HEK293T (cell line): ENCODE results near the gene SLC39A8.
"Not testable (repeated sequence)": the region's sequence is repeated elsewhere in the genome, so short reads cannot be mapped to it uniquely, and the experiment has no call there.

ENCODE experiments used
- CTCF ChIA-PET: fragments of 350-600 bp; formaldehyde crosslinking; extraction: SDS; loops from one replicate; lab custom pipeline; 2021; ENCODE audit warnings: antibody characterized with exemption, inconsistent platforms; lab: Yijun Ruan, JAX
- POLR2A ChIA-PET: fragments of 350-600 bp; formaldehyde crosslinking; extraction: SDS; loops from one replicate; lab custom pipeline; 2020; ENCODE audit warnings: antibody characterized with exemption, inconsistent platforms; lab: Yijun Ruan, JAX
- DNase-seq: peaks from one replicate; pipeline ENCODE4 v3.0.0; 2012; ENCODE audit warnings: mixed read lengths; ENCODE audit errors: extremely low spot score
- ARNT ChIP-seq: fragments of 450-650 bp; IDR thresholded peaks from 2 replicates; pipeline ENCODE4 v1.6.1; 2017; ENCODE audit warnings: mild to moderate bottlenecking
- BHLHE40 ChIP-seq: fragments of 450-650 bp; IDR thresholded peaks from 2 replicates; pipeline ENCODE4 v1.6.1; 2016; ENCODE audit warnings: mild to moderate bottlenecking, moderate library complexity, borderline replicate concordance
- CTBP1 ChIP-seq: fragments of 450-650 bp; IDR thresholded peaks from 2 replicates; pipeline ENCODE4 v1.6.1; 2016; ENCODE audit warnings: borderline replicate concordance
- ELF4 ChIP-seq: fragments of 450-650 bp; IDR thresholded peaks from 2 replicates; pipeline ENCODE4 v1.6.1; 2017; ENCODE audit warnings: antibody characterized with exemption
- FOXA1 ChIP-seq: fragments of 450-650 bp; IDR thresholded peaks from 2 replicates; pipeline ENCODE4 v1.6.1; 2016; ENCODE audit warnings: mild to moderate bottlenecking
- FOXK2 ChIP-seq: fragments of 450-650 bp; IDR thresholded peaks from 2 replicates; pipeline ENCODE4 v1.6.1; 2016; ENCODE audit warnings: mild to moderate bottlenecking
- FOXM1 ChIP-seq: fragments of 450-650 bp; IDR thresholded peaks from 2 replicates; pipeline ENCODE4 v1.6.1; 2017; ENCODE audit warnings: mild to moderate bottlenecking, borderline replicate concordance
- HDGF ChIP-seq: fragments of 450-650 bp; IDR thresholded peaks from 2 replicates; pipeline ENCODE4 v1.6.1; 2017; ENCODE audit warnings: antibody characterized with exemption, borderline replicate concordance
- L3MBTL2 ChIP-seq: fragments of 450-650 bp; conservative IDR thresholded peaks from 2 replicates; pipeline ENCODE4 v1.6.1; 2016; ENCODE audit warnings: mild to moderate bottlenecking
- LEF1 ChIP-seq: fragments of 450-650 bp; IDR thresholded peaks from 2 replicates; pipeline ENCODE4 v1.6.1; 2017; ENCODE audit warnings: mild to moderate bottlenecking, borderline replicate concordance
- NFRKB ChIP-seq: fragments of 450-650 bp; IDR thresholded peaks from 2 replicates; pipeline ENCODE4 v1.6.1; 2016; ENCODE audit warnings: mild to moderate bottlenecking, moderate library complexity
- PKNOX1 ChIP-seq: fragments of 450-650 bp; IDR thresholded peaks from 2 replicates; pipeline ENCODE4 v1.6.1; 2016
- SP1 ChIP-seq: fragments of 450-650 bp; IDR thresholded peaks from 2 replicates; pipeline ENCODE4 v1.6.1; 2017
- SUZ12 ChIP-seq: fragments of 450-650 bp; IDR thresholded peaks from 2 replicates; pipeline ENCODE4 v1.6.1; 2016; ENCODE audit warnings: mild to moderate bottlenecking
- TARDBP ChIP-seq: fragments of 450-650 bp; IDR thresholded peaks from 2 replicates; pipeline ENCODE4 v1.6.1; 2016
- ZNF384 ChIP-seq: fragments of 450-650 bp; IDR thresholded peaks from 2 replicates; pipeline ENCODE4 v1.6.1; 2016

SLC39A8 gene

GRCh38 chr4:102250341-102250740, 94.9 kb downstream of the SLC39A8 start:
- CTCF ChIA-PET = no interaction called here

GRCh38 chr4:102247041-102247440, 98.2 kb downstream of the SLC39A8 start:
- CTCF ChIA-PET = no interaction called here

More at GRCh38 chr4:102250341-102250740, 94.9 kb downstream of the SLC39A8 start:
- no peak for DNase-seq
- TF ChIP-seq SP1 (no peak), L3MBTL2 (no peak)
- POLR2A ChIA-PET = no interaction called here

GRCh38 chr4:102246416-102246815, 98.9 kb downstream of the SLC39A8 start:
- no peak for DNase-seq
- ChIA-PET CTCF (no interaction called here), POLR2A (no interaction called here)
- TF ChIP-seq ARNT (no peak), SP1 (no peak), BHLHE40 (no peak), FOXA1 (no peak), L3MBTL2 (no peak)

More at GRCh38 chr4:102247041-102247440, 98.2 kb downstream of the SLC39A8 start:
- no peak for DNase-seq
- POLR2A ChIA-PET = no interaction called here
- no peak for TF ChIP-seq LEF1
- no peak for TF ChIP-seq FOXM1

GRCh38 chr4:102244878-102245535, 100.3 kb downstream of the SLC39A8 start:
- TF ChIP-seq SUZ12 = no peak
- TF ChIP-seq L3MBTL2 = no peak
- no peak for TF ChIP-seq PKNOX1
- TF ChIP-seq FOXK2 = no peak
- no peak for TF ChIP-seq NFRKB
- TF ChIP-seq SP1 = no peak
- TF ChIP-seq HDGF = no peak
- TF ChIP-seq ARNT = no peak
- TF ChIP-seq FOXM1 = no peak
- no peak for TF ChIP-seq LEF1
- DNase-seq = no peak
- CTCF ChIA-PET = no interaction called here
- POLR2A ChIA-PET = no interaction called here

- DNase-seq, CTCF ChIA-PET, POLR2A ChIA-PET: not testable (repeated sequence)
Measured at GRCh38 chr4:102243296-102243695, 102.0 kb downstream of the SLC39A8 start.

GRCh38 chr4:102234243-102234838, 110.9 kb downstream of the SLC39A8 start:
- TF ChIP-seq NFRKB = no peak
- TF ChIP-seq ELF4 = no peak
- TF ChIP-seq HDGF = no peak
- no peak for TF ChIP-seq PKNOX1
- no peak for TF ChIP-seq FOXA1
- no peak for TF ChIP-seq ARNT
- no peak for TF ChIP-seq SUZ12
- TF ChIP-seq TARDBP = no peak
- no peak for TF ChIP-seq FOXK2
- TF ChIP-seq BHLHE40 = no peak
- no peak for TF ChIP-seq CTBP1
- TF ChIP-seq SP1 = no peak
- no peak for TF ChIP-seq FOXM1
- TF ChIP-seq L3MBTL2 = no peak
- TF ChIP-seq ZNF384 = no peak
- POLR2A ChIA-PET = no interaction called here
- CTCF ChIA-PET = no interaction called here
- no peak for DNase-seq

- CTCF ChIA-PET = no interaction called here
- POLR2A ChIA-PET = no interaction called here
- DNase-seq = no peak
- no peak for TF ChIP-seq PKNOX1
- TF ChIP-seq FOXM1 = no peak
- no peak for TF ChIP-seq FOXK2
- TF ChIP-seq LEF1 = no peak
Measured at GRCh38 chr4:102230194-102230593, 115.1 kb downstream of the SLC39A8 start.
